Activated naive CD8-positive, alpha-beta T cell treated with anti-CD3 and anti-CD28 coated beads, Interleukin-2, amount 10 ng/mL, durations not matched to agents 7 days and 5 days (primary cell): ENCODE data around the gene RSPH1. TPM values are rescaled to one million over a fixed set of nuclear protein-coding genes. Genes with fewer than 3 reads are reported as not detected.

ENCODE experiments used
- ATAC-seq: fragments of 150-1000 bp; cut with Tn5 transposase; one replicate; pipeline ENCODE4 v1.10.0; 2021; ENCODE audit warnings: low read depth, moderate library complexity
- POLR2A ChIA-PET: fragments of 350-600 bp; sonication (Branson Sonifier 250); formaldehyde crosslinking; loops from one replicate; lab custom pipeline; 2021; ENCODE audit warnings: antibody characterized with exemption; lab: Charles Lee
- DNase-seq: peaks from one replicate; pipeline ENCODE4 v3.0.0; 2021
- H3K27ac Mint-ChIP-seq: one replicate; pipeline ENCODE4 v1.8.0; 2022; ENCODE audit warnings: mild to moderate bottlenecking, mixed read lengths
- H3K27me3 Mint-ChIP-seq: one replicate; pipeline ENCODE4 v1.8.0; 2022; ENCODE audit warnings: mild to moderate bottlenecking, moderate library complexity, mixed read lengths
- H3K36me3 Mint-ChIP-seq: one replicate; pipeline ENCODE4 v1.8.0; 2021; ENCODE audit warnings: mild to moderate bottlenecking, mixed read lengths
- H3K4me1 Mint-ChIP-seq: one replicate; pipeline ENCODE4 v1.8.0; 2021; ENCODE audit warnings: mixed read lengths
- H3K4me3 Mint-ChIP-seq: one replicate; pipeline ENCODE4 v1.8.0; 2022; ENCODE audit warnings: mild to moderate bottlenecking, moderate library complexity, mixed read lengths
- H3K9me3 Mint-ChIP-seq: one replicate; pipeline ENCODE4 v1.8.0; 2021; ENCODE audit warnings: mixed read lengths
- total RNA-seq, 2 experiments: library from RNA; stranded (reverse); gene quantifications; one replicate each; pipeline ENCODE4 v1.2.3, GENCODE V29; 2021

The RSPH1 gene
- total RNA-seq, 2 experiments from 2014 or later, result not detected

DNA sequence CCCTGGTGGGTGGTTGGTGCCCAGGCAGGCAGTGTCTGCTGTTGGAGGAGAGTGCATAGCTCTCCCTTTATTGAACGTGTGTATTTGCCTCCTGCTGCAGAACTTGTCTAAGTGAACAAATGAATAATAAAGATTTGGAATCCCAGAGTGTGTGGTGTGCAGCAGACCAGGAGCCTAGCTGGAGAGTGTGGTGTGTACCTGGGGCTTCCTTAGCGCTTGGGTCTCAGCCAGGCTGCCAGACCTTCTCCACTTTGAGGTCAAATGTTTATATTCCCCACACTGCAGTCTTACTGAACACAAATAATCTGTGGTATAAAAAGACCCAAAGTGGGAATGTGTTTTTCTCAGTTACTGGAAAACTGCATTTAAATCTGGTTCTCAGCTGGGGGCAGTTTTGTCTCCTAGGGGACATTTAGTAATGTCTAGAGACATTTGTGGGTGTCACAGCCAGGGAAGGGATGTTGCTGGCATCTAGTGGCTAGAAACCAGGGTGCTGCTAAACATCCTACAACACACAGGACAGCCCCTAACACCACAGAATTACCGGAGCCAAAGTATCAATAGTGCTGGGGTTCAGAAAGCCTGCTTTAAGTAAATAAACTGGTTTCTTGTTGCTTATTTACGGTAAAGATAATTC lies 41.2 kb upstream of the RSPH1 start:
- no peaks in the 10 kb centered on the region for H3K27me3 Mint-ChIP-seq
- no peaks in the 10 kb centered on the region for H3K9me3 Mint-ChIP-seq
- DNase-seq (no peak), ATAC-seq (peak; percentile 46)
- H3K27ac Mint-ChIP-seq, result no peak overlapping the region
- H3K4me1 Mint-ChIP-seq, result peaks cover 11% of the 10 kb centered on the region
- no peak overlapping the region for H3K4me3 Mint-ChIP-seq
- POLR2A ChIA-PET, result interaction anchor here (0.6 to 3.0 kb wide), 4 partner anchors 9 to 275 kb away, joined by 3 to 8 read pairs (median 4); partner anchors contain the start of gene SLC37A1
- H3K36me3 Mint-ChIP-seq, result peaks cover 4% of the 10 kb centered on the region

DNA sequence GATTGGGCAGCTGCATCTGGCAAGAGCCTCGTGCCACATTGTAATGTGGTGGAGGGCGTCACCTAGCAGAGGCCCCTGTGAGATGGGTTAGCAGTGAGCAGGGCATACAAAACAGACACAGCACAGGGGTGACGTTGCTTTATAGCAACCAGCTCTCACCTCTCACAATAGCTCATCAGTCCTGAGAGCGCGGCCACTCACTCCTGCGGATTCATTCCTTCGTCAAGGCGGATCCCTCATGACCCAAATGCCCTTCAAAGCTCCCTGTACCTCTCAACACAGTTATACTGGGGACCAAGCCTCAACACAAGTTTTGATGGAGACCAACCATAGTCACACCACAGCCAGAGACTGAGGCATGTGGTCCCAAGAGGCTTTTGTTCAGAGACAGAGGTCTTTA lies 40.6 kb upstream of the RSPH1 start:
- Mint-ChIP-seq H3K9me3 (no peaks in the 10 kb centered on the region), H3K36me3 (peaks cover 4% of the 10 kb centered on the region), H3K27me3 (no peaks in the 10 kb centered on the region), H3K4me1 (peaks cover 11% of the 10 kb centered on the region), H3K27ac (no peak overlapping the region), H3K4me3 (no peak overlapping the region)
- DNase-seq (peak; percentile 5), ATAC-seq (no peak)
- POLR2A ChIA-PET, result interaction anchor here (0.5 to 3.0 kb wide), 5 partner anchors 9 to 317 kb away, joined by 3 to 8 read pairs (median 4); partner anchors contain the start of gene SLC37A1

DNA sequence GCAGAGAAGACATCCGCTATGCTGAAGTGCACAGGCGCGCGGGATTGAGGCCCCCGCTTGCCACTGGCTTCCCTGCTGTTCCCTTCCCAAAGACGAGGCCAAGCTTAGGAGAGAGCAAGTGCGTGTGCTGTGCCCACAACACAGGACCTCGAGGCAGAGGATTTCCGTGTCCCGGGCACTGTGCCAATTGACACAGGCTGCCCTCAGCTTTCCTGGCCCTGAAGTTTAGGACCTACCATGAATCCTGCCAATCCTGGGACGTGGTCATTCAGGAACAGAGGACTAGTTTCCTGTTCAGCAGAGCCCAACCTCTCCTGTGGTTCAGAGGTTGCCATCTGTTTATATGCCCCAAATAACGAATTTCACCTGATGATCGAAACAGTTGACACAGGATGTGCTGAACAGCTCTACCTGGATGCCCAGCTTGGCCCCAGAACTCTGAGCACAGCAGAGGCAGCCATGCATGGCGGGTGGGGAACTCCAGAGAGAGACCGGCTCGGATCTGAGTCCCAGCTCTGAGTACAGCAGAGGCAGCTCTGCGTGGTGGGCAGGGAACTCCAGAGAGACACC lies 39.7 kb upstream of the RSPH1 start:
- Mint-ChIP-seq H3K27ac (no peak overlapping the region), H3K27me3 (no peaks in the 10 kb centered on the region), H3K4me1 (peaks cover 11% of the 10 kb centered on the region), H3K36me3 (peaks cover 6% of the 10 kb centered on the region), H3K9me3 (no peaks in the 10 kb centered on the region), H3K4me3 (no peak overlapping the region)
- POLR2A ChIA-PET, result interaction anchor here (1.7 to 3.0 kb wide), 2 partner anchors 21 to 69 kb away, joined by 5 to 8 read pairs; partner anchors contain the start of gene SLC37A1
- DNase-seq (peak; percentile 23), ATAC-seq (no peak)

DNA sequence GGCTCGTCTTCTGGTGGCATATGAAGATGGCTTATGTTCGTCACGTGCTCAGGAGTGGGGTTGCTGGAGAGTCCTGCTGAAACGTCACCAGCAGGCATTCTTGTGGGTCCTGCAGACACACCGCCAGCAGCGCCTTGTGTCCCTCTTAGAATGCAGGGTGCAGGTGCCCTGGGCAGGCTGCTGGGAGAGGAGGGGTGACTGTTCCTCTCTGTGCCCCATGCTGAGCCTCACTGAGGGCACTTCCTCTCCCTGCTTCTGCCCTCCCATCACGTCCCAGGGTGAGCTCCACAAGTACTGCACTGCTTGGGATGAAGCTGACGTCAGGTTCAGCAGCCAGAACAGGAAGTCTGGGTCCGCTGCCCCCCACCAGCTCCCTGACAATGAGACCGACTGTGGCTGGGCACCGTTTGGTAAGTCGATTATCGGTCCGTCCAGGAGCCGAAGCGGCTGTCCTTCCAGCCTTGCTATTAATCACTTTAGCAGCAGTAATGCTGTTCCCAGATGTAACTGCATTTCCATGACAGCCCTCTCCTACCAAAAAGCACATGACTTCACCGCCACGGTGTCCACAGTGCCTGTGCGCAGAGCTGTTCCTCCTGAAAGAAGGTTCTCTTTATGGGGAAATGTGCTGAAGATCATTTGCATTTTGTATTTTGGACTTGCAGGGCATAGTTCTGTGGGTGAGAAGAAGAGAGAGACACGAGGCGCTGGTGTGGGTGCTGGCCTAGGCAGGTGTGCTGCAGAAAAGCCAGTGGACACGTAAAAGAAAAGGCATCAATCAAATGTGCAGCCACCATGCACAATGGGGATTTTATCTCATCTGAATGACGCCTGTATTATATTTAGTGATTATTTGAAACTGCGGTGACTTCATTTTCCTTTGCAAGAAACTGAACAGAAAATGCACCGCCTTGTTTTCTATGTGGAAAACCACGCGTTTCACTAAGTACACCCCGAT lies 38.7 kb upstream of the RSPH1 start:
- peaks cover 10% of the 10 kb centered on the region for H3K36me3 Mint-ChIP-seq
- H3K27me3 Mint-ChIP-seq, result no peaks in the 10 kb centered on the region
- POLR2A ChIA-PET, result no interaction called here
- H3K27ac Mint-ChIP-seq, result peak overlapping the region; percentile 70
- peaks cover 16% of the 10 kb centered on the region for H3K4me1 Mint-ChIP-seq
- no peaks in the 10 kb centered on the region for H3K9me3 Mint-ChIP-seq
- H3K4me3 Mint-ChIP-seq, result peak overlapping the region; percentile 58
- ATAC-seq, result peak; percentile 34
- DNase-seq, result no peak

DNA sequence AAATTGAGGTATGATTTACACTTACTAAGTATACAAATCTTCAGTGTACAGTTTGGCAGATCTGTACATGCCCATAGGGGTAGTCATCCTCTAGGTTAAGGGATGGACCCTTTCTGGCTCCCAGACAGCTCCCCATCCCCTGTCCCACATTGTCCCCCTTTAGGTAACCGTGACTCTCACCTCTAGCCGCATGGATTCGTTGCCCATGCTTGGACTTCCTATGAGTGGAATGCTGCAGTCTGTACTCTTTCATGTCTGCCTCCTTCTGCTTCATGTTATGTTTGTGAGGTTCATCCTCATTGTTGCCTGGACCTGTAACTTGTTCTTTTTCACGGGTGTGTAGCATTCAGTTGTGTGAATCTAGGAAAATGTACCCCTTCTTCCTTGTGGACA lies 37.9 kb upstream of the RSPH1 start:
- Mint-ChIP-seq H3K27me3 (no peaks in the 10 kb centered on the region), H3K36me3 (peaks cover 12% of the 10 kb centered on the region), H3K27ac (peak overlapping the region; percentile 70), H3K9me3 (no peaks in the 10 kb centered on the region), H3K4me3 (peak overlapping the region; percentile 58), H3K4me1 (peaks cover 18% of the 10 kb centered on the region)
- POLR2A ChIA-PET, result no interaction called here
- ATAC-seq, result no peak
- no peak for DNase-seq

DNA sequence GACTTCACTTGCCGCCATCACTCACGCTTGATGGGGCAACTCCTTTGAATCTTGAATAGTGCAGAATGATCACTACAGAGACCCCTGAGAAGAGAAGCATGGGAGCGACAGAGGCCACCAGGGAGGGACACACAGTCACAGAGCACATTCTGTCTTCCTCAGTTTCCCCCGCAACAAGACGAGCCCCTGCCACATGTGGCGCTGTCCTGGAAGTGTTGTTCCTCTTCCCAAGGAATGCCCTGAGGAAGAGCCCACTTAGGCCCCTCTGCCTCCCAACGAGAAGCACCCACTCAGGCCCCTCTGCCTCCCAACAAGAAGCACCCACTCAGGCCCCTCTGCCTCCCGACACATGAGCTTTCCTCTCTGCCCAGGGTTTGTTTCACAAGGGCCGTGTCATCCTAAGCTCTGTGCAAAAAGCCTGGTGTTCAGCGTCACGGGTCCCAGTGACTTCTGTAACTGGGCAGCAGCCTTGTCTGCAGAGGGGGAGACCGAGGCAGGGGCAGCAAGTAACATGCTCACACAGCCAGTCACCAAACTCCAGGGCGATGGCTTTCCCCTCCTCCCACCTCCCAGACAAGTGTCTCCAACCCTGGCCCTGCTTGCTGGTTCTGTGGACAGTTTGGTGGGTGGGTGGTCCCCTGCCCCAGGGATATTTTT lies 37.4 kb upstream of the RSPH1 start:
- POLR2A ChIA-PET, result interaction anchor here (0.6 kb wide), 1 partner anchor 347 kb away, joined by 3 read pairs; no protein-coding TSS in a partner anchor
- ATAC-seq, result no peak
- no peak overlapping the region for H3K27ac Mint-ChIP-seq
- peaks cover 18% of the 10 kb centered on the region for H3K4me1 Mint-ChIP-seq
- H3K27me3 Mint-ChIP-seq, result no peaks in the 10 kb centered on the region
- H3K36me3 Mint-ChIP-seq, result peaks cover 12% of the 10 kb centered on the region
- no peak overlapping the region for H3K4me3 Mint-ChIP-seq
- no peaks in the 10 kb centered on the region for H3K9me3 Mint-ChIP-seq
- DNase-seq, result no peak

DNA sequence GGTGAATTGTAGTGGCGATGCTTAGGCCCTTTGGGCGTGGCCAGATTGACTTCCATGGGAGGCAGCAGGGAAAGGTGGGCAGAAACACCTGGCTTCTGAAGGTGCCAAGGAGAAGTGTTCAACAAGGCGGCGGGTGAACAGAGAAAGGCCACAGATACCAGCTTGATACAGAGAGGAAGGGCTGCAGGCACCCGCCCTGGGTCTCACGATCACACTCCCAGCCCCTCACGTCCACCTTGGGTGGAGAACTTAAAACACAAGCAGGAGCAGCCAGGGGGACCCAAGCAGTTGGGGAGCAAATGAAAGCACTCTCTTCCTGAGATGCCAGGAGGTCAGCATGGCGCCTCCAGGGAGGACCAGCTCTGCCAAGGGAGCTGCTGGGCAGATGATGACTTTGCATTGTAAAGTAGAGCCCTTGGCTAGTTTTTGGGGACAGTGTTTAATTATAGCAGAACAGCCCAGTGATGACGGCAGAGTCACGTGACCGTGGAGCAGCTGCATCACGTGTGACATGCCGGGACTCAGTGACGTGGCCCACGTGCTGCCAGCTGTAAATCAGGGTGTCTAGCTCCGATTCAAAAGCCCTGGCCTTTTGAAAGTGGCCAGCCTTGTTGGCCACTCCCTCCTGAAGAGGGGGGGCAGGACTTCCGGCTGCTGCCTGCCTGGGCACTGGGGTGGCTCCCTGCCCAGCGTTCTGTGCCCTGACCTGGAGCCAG lies 36.6 kb upstream of the RSPH1 start:
- H3K4me1 Mint-ChIP-seq, result peaks cover 24% of the 10 kb centered on the region
- peaks cover 12% of the 10 kb centered on the region for H3K36me3 Mint-ChIP-seq
- no peaks in the 10 kb centered on the region for H3K9me3 Mint-ChIP-seq
- no peak overlapping the region for H3K4me3 Mint-ChIP-seq
- POLR2A ChIA-PET, result interaction anchor here (0.6 kb wide), 1 partner anchor 348 kb away, joined by 3 read pairs; no protein-coding TSS in a partner anchor
- no peak overlapping the region for H3K27ac Mint-ChIP-seq
- no peaks in the 10 kb centered on the region for H3K27me3 Mint-ChIP-seq
- ATAC-seq, result no peak
- DNase-seq, result no peak

DNA sequence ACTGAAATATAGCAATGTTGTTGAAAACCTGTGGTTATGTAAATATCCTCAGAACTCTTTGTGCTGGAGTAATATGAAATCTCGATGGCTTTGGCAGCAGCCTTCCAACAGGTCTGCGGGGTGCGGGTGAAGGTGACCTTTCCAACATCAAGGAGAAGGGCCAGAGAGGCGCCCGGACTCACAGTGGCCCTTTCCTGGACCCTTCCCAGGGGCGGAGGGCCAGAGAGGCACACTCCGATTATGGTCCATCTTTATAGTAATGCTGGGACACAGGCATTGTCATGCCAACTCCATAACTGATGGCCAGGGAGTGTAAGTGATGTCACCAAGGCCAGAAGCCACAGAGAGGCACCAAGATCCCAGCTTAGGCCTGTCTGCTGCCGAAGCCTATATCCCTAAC lies 35.7 kb upstream of the RSPH1 start:
- H3K27ac Mint-ChIP-seq, result no peak overlapping the region
- H3K36me3 Mint-ChIP-seq, result peaks cover 15% of the 10 kb centered on the region

DNA sequence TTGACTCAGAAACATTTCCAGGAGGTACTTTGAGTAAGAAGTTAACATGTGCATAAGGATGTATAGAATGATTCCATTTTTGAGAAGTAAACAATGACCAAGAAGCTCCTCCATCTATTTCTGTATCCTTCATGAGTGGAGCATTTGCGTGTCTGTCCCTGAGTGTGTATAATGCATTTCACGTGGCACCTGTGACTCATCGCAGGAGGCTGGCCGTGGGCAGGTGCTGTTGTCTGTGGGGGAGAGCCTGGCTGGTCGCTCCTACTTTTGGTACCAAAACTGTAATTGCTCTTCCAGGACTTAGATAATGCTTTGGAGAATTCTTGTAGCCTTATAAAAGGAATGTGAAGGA lies 34.1 kb upstream of the RSPH1 start:
- Mint-ChIP-seq H3K9me3 (no peaks in the 10 kb centered on the region), H3K36me3 (peaks cover 20% of the 10 kb centered on the region), H3K4me1 (peaks cover 37% of the 10 kb centered on the region), H3K4me3 (no peak overlapping the region), H3K27me3 (no peaks in the 10 kb centered on the region), H3K27ac (no peak overlapping the region)
- DNase-seq (no peak), ATAC-seq (no peak)
- POLR2A ChIA-PET, result no interaction called here

More for the DNA sequence above, 35.7 kb upstream of the RSPH1 start:
- Mint-ChIP-seq H3K4me1 (peaks cover 30% of the 10 kb centered on the region), H3K4me3 (no peak overlapping the region), H3K27me3 (no peaks in the 10 kb centered on the region), H3K9me3 (no peaks in the 10 kb centered on the region)
- no peak for DNase-seq
- ATAC-seq, result no peak
- POLR2A ChIA-PET, result interaction anchor here (0.6 kb wide), 1 partner anchor 1807 kb away, joined by 4 read pairs; no protein-coding TSS in a partner anchor

DNA sequence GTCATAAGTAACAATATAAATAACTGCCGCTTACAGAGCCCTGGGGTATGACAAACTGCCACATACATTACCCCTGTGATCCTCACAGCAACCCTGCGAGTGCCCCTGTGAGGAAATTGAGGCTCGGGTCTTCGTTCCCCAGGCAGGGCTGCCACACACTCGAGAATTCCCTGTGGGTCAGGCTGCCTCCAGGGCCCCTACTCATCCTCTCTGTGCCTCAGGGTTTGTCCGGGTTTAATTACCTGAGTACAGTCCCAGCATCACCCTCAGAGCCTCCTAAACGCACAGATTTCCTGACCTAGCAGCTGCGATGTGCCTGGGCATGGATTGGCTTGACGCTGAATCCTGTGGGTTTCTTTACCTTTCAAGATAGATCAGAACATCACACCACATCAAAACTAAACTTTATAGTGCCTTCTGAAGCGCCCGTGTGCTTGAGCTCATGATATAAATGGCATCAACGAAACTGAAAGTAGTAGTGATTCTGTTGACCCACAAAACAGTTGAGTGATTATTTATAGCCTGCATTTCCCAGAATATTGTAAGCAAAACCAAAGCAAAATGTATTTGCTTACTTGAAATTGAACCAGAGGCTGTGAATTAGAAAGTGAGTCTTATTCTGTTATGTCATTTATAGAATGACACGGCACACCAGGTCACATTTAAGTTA lies 31.6 kb upstream of the RSPH1 start:
- Mint-ChIP-seq H3K9me3 (no peaks in the 10 kb centered on the region), H3K4me1 (peaks cover 41% of the 10 kb centered on the region), H3K27ac (peak overlapping the region; percentile 96), H3K27me3 (no peaks in the 10 kb centered on the region), H3K36me3 (peaks cover 23% of the 10 kb centered on the region), H3K4me3 (peak overlapping the region; percentile 75)
- ATAC-seq (peak; percentile 87), DNase-seq (peak; percentile 58)
- POLR2A ChIA-PET, result interaction anchor here (0.8 to 3.2 kb wide), 10 partner anchors 10 to 104 kb away, joined by 3 to 32 read pairs (median 3); partner anchors contain the start of gene SLC37A1

DNA sequence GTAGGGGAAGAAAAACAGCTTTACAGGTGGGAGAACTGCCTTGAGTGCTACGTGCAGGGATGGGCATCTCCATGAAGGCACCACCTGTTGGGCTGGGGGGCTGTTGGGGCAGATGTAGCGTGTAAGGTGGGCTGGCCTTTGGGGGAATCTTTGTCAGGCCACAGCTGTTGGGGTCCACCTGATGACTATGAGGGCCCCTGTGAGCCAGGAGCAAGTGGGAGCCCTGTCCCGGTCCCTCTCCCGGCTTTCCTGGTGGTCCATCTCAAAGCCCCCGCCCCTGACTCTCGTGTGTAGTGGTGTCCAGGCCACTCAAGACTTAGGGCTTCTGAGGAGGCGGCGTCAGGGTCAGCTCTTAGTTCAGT lies 31.1 kb upstream of the RSPH1 start:
- ATAC-seq (no peak), DNase-seq (no peak)
- peaks cover 39% of the 10 kb centered on the region for H3K4me1 Mint-ChIP-seq
- no peaks in the 10 kb centered on the region for H3K9me3 Mint-ChIP-seq
- POLR2A ChIA-PET, result interaction anchor here (0.8 to 3.2 kb wide), 8 partner anchors 10 to 104 kb away, joined by 3 to 32 read pairs (median 4); partner anchors contain the start of gene SLC37A1
- peak overlapping the region; percentile 96 for H3K27ac Mint-ChIP-seq
- no peaks in the 10 kb centered on the region for H3K27me3 Mint-ChIP-seq
- peaks cover 20% of the 10 kb centered on the region for H3K36me3 Mint-ChIP-seq
- H3K4me3 Mint-ChIP-seq, result peak overlapping the region; percentile 75

DNA sequence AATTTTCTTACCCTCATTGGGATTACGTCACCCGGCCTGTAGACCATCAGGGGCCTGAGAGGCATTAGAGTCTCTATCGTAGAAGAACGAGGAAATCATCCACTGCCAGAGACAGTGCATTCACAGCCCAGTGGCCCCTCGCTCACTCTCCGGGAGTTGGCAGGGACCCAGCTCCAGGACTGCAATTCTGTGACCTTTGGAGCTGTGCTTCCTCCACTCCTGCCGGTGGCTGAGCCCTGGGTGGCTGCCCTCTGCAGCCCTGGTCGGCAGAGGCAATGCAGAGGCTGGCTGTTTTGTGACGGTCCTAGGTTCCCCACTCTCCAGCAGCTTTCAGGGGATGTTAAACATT lies 30.3 kb upstream of the RSPH1 start:
- Mint-ChIP-seq H3K27ac (no peak overlapping the region), H3K9me3 (no peaks in the 10 kb centered on the region), H3K4me1 (peaks cover 39% of the 10 kb centered on the region), H3K36me3 (peaks cover 25% of the 10 kb centered on the region), H3K4me3 (no peak overlapping the region), H3K27me3 (no peaks in the 10 kb centered on the region)
- POLR2A ChIA-PET, result interaction anchor here (1.4 to 3.2 kb wide), 2 partner anchors 11 to 103 kb away, joined by 3 to 32 read pairs; partner anchors contain the start of gene SLC37A1
- ATAC-seq, result no peak
- DNase-seq, result no peak
